HCT116 (cell line): ENCODE measurements around the gene IL1RN.

Experiments used
- EZH2 ChIP-seq: fragments of 200-600 bp; sonication (generic); IDR thresholded peaks from 2 replicates; pipeline ENCODE4 v1.6.1; 2017; ENCODE audit warnings: antibody characterized with exemption, mixed run types
- EZH2phosphoT487 ChIP-seq: fragments of 200-600 bp; IDR thresholded peaks from 2 replicates; pipeline ENCODE4 v1.6.1; 2018; ENCODE audit warnings: antibody characterized with exemption, borderline replicate concordance
- POLR2AphosphoS5 ChIP-seq: IDR thresholded peaks from 2 replicates; pipeline ENCODE4 v1.6.1; 2011; ENCODE audit warnings: mild to moderate bottlenecking, low read depth, low read length, moderate library complexity
- TF ChIP-seq, protein P1 (sequence below), 3 experiments: fragments of 200-600 bp in 1 of 3; sonication (generic) in 1 of 3; IDR thresholded peaks in 2 of 3; conservative IDR thresholded peaks in 1 of 3; 2 replicates each; pipeline ENCODE4 v1.5.1; 2012 to 2017; ENCODE audit warnings: low read depth in 2 of 3, low read length in 2 of 3, antibody characterized with exemption in 1 of 3, borderline replicate concordance in 1 of 3, control low read depth in 1 of 3, mild to moderate bottlenecking in 1 of 3, mixed read lengths in 1 of 3, mixed run types in 1 of 3, moderate library complexity in 1 of 3; ENCODE audit not compliant: insufficient read depth in 1 of 3

DNA sequence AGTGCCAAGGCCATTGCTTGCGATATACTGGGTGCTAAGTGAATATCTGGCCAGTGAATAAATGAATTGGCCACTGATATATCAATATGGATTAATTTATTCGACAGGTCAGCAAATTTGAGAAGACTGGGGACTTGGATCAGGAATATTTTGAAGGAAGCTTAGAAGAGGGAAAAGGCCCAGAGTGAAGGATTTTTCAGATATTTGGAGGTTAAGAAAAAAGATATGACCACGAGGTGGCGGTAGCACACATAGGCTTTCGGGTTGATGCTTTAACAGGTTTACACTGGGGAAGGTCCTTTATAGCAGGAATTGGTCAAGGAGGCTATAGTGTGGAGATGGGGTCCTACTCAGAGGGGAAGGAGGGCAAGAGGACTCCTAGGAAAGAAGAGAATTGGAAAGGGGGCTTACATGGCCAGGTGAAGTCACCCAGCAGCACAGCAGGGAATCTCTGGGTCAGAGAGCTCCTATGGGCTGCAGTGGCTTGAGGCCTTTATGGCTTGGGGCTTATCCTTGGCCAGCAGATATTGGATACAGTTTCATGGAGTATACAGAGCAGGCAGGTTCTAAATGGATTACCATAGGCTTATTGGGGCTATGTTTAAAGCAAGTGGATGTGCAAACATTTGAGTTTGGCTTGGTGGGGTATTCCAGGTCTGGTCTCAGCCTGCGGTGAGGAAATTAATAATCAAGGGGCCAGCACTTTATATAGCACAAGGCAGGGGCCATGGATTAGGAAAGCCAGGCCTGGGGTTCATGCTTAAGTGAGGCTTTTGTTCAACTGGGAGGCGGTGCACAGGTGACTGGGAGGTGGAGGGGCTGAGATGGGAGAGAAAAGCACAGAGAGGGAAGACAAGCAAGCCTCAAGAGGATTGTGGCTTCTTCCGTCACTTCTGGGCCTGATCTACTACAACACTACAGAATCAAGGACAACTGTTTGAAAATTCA is 9.7 kb downstream of the IL1RN start:
- TF ChIP-seq, protein P1, sequence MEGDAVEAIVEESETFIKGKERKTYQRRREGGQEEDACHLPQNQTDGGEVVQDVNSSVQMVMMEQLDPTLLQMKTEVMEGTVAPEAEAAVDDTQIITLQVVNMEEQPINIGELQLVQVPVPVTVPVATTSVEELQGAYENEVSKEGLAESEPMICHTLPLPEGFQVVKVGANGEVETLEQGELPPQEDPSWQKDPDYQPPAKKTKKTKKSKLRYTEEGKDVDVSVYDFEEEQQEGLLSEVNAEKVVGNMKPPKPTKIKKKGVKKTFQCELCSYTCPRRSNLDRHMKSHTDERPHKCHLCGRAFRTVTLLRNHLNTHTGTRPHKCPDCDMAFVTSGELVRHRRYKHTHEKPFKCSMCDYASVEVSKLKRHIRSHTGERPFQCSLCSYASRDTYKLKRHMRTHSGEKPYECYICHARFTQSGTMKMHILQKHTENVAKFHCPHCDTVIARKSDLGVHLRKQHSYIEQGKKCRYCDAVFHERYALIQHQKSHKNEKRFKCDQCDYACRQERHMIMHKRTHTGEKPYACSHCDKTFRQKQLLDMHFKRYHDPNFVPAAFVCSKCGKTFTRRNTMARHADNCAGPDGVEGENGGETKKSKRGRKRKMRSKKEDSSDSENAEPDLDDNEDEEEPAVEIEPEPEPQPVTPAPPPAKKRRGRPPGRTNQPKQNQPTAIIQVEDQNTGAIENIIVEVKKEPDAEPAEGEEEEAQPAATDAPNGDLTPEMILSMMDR (IDR thresholded peaks at IDR 0.05 in 2 of 3, conservative IDR thresholded peaks at IDR 0.05 in 1 of 3; ENCODE audit: borderline replicate concordance in 1 of 3, insufficient read depth in 1 of 3, low read depth in 2 of 3, low read length in 2 of 3): peak; percentile 59 to 82 (median 79); a peak in 5 of 6 replicates
- TF ChIP-seq EZH2phosphoT487 (no peak), EZH2 (no peak), POLR2AphosphoS5 (no peak)
